Thyroid gland (tissue), 4 donors: ENCODE measurements around the gene TASP1.

Experiments
- CTCF ChIP-seq, 6 experiments: fragments of 200-600 bp in 3 of 6; fragments of 450-650 bp in 3 of 6; sonication (generic) in 3 of 6; IDR thresholded peaks; one replicate each; pipeline ENCODE4 v1.5.1; 2016 to 2019; ENCODE audit warnings: antibody characterized with exemption in 6 of 6, mild to moderate bottlenecking in 2 of 6, inconsistent platforms in 1 of 6, moderate library complexity in 1 of 6
- POLR2A ChIP-seq, 2 donors: fragments of 450-650 bp; IDR thresholded peaks; one replicate each; pipeline ENCODE4 v1.6.1; 2017; ENCODE audit warnings: antibody characterized with exemption in 2 of 2, mild to moderate bottlenecking in 2 of 2, moderate library complexity in 1 of 2

- TF ChIP-seq CTCF (IDR thresholded peaks at IDR 0.05) (no peak), POLR2A (IDR thresholded peaks at IDR 0.05) (no peak)
Measured at GRCh38 chr20:13671512-13671911, 32.8 kb upstream of the TASP1 start.
